GM23338 (cell line): ENCODE data around the gene EGR1. TPM values are rescaled to one million over a fixed set of nuclear protein-coding genes. Genes with fewer than 3 reads are reported as not detected.

Source experiments
- JUNB ChIP-seq: IDR thresholded peaks from one replicate; pipeline ENCODE4 v1.6.1; 2016; ENCODE audit warnings: antibody characterized with exemption; ENCODE audit not compliant: unreplicated experiment
- POLR2AphosphoS5 ChIP-seq: IDR thresholded peaks from 2 replicates; pipeline ENCODE4 v1.6.1; 2016; ENCODE audit warnings: antibody characterized with exemption, low read depth
- ZNF114 ChIP-seq: fragments of 250-450 bp; sonication (Bioruptor Pico); IDR thresholded peaks from 2 replicates; pipeline ENCODE4 v1.5.0; 2020; ENCODE audit warnings: mild to moderate bottlenecking, moderate library complexity
- polyA plus RNA-seq: library from polyadenylated mRNA; unstranded; fragments of >200 nt; fragmentation: Nextera tagmentation; extraction: Ambion mirVana; gene quantifications from 2 replicates; pipeline ENCODE4 v1.2.1, GENCODE V29; 2016
- total RNA-seq: library from RNA; depleted of rRNA; stranded (reverse); fragments of >200 nt; shearing (Covaris generic); gene quantifications from 2 replicates; pipeline ENCODE4 v1.2.3, GENCODE V29; 2014
- TF ChIP-seq, protein P1 (sequence below): fragments of 250-450 bp; sonication (Bioruptor Pico); IDR thresholded peaks from 2 replicates; pipeline ENCODE4 v1.5.0; 2020; ENCODE audit warnings: mild to moderate bottlenecking, moderate library complexity
- TF ChIP-seq, protein P2 (sequence below), 2 experiments: fragments of 200-600 bp in 1 of 2; sonication (generic) in 1 of 2; conservative IDR thresholded peaks; 2 replicates each; pipeline versions ENCODE4 v1.5.1 to v1.6.1; 2016 to 2017; ENCODE audit warnings: antibody characterized with exemption in 2 of 2, low read depth in 2 of 2, mild to moderate bottlenecking in 2 of 2, moderate library complexity in 1 of 2
- TF ChIP-seq, protein P3 (sequence below): IDR thresholded peaks from one replicate; pipeline ENCODE4 v1.6.1; 2018; ENCODE audit warnings: antibody characterized with exemption; ENCODE audit not compliant: unreplicated experiment

EGR1 gene
- total and polyA plus RNA-seq, 2 experiments from 2014 or later, result 13.5 to 60.3 TPM

DNA sequence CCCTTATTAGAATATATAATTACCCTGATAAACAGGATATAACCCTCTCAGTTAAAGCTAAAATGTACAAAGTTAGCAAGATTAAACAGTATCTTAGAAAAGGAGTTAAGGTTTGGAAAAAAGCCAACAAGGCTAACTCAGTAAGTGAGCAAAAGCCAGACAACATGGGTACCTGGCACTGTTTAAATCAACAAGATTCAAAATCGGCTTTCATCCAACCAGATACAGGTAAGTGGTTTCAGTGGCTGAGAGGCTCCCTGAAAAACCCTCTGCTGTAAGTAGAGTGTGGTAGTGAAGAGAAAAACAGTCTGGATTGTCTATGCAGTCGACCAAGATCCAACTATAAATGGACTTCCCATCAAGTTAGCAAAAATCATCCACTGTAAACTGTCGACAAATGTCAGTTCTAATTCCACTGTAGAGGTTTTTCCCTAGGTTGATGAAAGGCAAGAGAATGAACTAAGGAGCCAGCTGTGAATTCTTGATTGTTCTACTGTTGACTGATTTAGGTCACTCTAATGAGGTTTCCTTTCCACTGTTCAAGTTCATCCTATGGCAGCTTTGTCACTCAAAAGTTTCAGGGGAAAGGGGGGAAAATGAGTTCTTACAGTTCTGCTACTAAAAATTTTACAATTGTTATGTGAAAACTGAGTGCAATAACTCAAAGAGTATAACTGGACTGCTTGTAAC, 50.4 kb downstream of the EGR1 start (continued):
- TF ChIP-seq, protein P1, sequence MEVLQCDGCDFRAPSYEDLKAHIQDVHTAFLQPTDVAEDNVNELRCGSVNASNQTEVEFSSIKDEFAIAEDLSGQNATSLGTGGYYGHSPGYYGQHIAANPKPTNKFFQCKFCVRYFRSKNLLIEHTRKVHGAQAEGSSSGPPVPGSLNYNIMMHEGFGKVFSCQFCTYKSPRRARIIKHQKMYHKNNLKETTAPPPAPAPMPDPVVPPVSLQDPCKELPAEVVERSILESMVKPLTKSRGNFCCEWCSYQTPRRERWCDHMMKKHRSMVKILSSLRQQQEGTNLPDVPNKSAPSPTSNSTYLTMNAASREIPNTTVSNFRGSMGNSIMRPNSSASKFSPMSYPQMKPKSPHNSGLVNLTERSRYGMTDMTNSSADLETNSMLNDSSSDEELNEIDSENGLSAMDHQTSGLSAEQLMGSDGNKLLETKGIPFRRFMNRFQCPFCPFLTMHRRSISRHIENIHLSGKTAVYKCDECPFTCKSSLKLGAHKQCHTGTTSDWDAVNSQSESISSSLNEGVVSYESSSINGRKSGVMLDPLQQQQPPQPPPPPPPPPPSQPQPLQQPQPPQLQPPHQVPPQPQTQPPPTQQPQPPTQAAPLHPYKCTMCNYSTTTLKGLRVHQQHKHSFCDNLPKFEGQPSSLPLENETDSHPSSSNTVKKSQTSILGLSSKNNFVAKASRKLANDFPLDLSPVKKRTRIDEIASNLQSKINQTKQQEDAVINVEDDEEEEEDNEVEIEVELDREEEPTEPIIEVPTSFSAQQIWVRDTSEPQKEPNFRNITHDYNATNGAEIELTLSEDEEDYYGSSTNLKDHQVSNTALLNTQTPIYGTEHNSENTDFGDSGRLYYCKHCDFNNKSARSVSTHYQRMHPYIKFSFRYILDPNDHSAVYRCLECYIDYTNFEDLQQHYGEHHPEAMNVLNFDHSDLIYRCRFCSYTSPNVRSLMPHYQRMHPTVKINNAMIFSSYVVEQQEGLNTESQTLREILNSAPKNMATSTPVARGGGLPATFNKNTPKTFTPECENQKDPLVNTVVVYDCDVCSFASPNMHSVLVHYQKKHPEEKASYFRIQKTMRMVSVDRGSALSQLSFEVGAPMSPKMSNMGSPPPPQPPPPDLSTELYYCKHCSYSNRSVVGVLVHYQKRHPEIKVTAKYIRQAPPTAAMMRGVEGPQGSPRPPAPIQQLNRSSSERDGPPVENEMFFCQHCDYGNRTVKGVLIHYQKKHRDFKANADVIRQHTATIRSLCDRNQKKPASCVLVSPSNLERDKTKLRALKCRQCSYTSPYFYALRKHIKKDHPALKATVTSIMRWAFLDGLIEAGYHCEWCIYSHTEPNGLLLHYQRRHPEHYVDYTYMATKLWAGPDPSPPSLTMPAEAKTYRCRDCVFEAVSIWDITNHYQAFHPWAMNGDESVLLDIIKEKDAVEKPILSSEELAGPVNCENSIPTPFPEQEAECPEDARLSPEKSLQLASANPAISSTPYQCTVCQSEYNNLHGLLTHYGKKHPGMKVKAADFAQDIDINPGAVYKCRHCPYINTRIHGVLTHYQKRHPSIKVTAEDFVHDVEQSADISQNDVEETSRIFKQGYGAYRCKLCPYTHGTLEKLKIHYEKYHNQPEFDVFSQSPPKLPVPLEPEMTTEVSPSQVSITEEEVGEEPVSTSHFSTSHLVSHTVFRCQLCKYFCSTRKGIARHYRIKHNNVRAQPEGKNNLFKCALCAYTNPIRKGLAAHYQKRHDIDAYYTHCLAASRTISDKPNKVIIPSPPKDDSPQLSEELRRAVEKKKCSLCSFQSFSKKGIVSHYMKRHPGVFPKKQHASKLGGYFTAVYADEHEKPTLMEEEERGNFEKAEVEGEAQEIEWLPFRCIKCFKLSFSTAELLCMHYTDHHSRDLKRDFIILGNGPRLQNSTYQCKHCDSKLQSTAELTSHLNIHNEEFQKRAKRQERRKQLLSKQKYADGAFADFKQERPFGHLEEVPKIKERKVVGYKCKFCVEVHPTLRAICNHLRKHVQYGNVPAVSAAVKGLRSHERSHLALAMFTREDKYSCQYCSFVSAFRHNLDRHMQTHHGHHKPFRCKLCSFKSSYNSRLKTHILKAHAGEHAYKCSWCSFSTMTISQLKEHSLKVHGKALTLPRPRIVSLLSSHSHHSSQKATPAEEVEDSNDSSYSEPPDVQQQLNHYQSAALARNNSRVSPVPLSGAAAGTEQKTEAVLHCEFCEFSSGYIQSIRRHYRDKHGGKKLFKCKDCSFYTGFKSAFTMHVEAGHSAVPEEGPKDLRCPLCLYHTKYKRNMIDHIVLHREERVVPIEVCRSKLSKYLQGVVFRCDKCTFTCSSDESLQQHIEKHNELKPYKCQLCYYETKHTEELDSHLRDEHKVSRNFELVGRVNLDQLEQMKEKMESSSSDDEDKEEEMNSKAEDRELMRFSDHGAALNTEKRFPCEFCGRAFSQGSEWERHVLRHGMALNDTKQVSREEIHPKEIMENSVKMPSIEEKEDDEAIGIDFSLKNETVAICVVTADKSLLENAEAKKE (CRISPR knock-in tag), result no peak
- TF ChIP-seq POLR2AphosphoS5 (no peak), ZNF114 (CRISPR knock-in tag) (no peak), JUNB (no peak)
- TF ChIP-seq, protein P2, sequence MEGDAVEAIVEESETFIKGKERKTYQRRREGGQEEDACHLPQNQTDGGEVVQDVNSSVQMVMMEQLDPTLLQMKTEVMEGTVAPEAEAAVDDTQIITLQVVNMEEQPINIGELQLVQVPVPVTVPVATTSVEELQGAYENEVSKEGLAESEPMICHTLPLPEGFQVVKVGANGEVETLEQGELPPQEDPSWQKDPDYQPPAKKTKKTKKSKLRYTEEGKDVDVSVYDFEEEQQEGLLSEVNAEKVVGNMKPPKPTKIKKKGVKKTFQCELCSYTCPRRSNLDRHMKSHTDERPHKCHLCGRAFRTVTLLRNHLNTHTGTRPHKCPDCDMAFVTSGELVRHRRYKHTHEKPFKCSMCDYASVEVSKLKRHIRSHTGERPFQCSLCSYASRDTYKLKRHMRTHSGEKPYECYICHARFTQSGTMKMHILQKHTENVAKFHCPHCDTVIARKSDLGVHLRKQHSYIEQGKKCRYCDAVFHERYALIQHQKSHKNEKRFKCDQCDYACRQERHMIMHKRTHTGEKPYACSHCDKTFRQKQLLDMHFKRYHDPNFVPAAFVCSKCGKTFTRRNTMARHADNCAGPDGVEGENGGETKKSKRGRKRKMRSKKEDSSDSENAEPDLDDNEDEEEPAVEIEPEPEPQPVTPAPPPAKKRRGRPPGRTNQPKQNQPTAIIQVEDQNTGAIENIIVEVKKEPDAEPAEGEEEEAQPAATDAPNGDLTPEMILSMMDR (conservative IDR thresholded peaks at IDR 0.05; ENCODE audit: low read depth in 2 of 2), result no peak
- TF ChIP-seq, protein P3, sequence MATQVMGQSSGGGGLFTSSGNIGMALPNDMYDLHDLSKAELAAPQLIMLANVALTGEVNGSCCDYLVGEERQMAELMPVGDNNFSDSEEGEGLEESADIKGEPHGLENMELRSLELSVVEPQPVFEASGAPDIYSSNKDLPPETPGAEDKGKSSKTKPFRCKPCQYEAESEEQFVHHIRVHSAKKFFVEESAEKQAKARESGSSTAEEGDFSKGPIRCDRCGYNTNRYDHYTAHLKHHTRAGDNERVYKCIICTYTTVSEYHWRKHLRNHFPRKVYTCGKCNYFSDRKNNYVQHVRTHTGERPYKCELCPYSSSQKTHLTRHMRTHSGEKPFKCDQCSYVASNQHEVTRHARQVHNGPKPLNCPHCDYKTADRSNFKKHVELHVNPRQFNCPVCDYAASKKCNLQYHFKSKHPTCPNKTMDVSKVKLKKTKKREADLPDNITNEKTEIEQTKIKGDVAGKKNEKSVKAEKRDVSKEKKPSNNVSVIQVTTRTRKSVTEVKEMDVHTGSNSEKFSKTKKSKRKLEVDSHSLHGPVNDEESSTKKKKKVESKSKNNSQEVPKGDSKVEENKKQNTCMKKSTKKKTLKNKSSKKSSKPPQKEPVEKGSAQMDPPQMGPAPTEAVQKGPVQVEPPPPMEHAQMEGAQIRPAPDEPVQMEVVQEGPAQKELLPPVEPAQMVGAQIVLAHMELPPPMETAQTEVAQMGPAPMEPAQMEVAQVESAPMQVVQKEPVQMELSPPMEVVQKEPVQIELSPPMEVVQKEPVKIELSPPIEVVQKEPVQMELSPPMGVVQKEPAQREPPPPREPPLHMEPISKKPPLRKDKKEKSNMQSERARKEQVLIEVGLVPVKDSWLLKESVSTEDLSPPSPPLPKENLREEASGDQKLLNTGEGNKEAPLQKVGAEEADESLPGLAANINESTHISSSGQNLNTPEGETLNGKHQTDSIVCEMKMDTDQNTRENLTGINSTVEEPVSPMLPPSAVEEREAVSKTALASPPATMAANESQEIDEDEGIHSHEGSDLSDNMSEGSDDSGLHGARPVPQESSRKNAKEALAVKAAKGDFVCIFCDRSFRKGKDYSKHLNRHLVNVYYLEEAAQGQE, result no peak
